GM10248 (cell line): ENCODE results near the gene MYO5C.
"Not testable (repeated sequence)": the region's sequence is repeated elsewhere in the genome, so short reads cannot be mapped to it uniquely, and the experiment has no call there.

Experiments used
- CTCF ChIA-PET: fragments of 300-600 bp; sonication (Branson Sonifier 250); formaldehyde crosslinking; extraction: SDS; loops from one replicate; lab custom pipeline; 2021; ENCODE audit warnings: antibody characterized with exemption; lab: Yijun Ruan, JAX
- POLR2A ChIA-PET: fragments of 350-650 bp; sonication (Branson Sonifier 250); formaldehyde crosslinking; extraction: SDS; loops from one replicate; lab custom pipeline; 2020; ENCODE audit warnings: antibody characterized with exemption; lab: Yijun Ruan, JAX
- DNase-seq: peaks from one replicate; pipeline ENCODE4 v3.0.0; 2012; ENCODE audit errors: extremely low spot score
- TF ChIP-seq, protein P1 (sequence below): IDR thresholded peaks from 2 replicates; pipeline ENCODE4 v1.5.1; 2012; ENCODE audit warnings: mild to moderate bottlenecking, low read depth; ENCODE audit errors: extremely low read depth, missing control alignments, control extremely low read depth

MYO5C gene

DNA sequence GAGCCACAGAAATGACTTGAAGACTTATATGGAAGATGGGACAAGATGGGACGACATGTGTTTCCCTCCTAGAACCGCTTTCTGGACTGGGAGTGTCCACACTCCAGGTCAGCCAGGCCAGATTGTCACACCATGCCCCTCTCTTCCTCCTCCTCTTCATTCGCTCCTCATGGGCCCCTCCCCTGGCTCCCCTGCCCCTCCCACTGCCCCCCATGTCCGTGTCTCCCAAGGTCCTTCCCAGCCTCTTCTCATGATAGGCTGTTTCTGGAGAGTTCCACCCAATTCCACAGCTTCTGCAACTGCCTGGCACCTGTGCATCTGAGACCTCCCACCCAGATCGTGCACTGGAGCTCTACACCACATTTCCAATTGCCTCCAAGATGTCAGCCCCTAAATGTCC lies 6.6 kb downstream of the MYO5C start:
- POLR2A ChIA-PET, result no interaction called here
- TF ChIP-seq, protein P1, sequence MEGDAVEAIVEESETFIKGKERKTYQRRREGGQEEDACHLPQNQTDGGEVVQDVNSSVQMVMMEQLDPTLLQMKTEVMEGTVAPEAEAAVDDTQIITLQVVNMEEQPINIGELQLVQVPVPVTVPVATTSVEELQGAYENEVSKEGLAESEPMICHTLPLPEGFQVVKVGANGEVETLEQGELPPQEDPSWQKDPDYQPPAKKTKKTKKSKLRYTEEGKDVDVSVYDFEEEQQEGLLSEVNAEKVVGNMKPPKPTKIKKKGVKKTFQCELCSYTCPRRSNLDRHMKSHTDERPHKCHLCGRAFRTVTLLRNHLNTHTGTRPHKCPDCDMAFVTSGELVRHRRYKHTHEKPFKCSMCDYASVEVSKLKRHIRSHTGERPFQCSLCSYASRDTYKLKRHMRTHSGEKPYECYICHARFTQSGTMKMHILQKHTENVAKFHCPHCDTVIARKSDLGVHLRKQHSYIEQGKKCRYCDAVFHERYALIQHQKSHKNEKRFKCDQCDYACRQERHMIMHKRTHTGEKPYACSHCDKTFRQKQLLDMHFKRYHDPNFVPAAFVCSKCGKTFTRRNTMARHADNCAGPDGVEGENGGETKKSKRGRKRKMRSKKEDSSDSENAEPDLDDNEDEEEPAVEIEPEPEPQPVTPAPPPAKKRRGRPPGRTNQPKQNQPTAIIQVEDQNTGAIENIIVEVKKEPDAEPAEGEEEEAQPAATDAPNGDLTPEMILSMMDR, result no peak
- CTCF ChIA-PET, result no interaction called here
- no peak for DNase-seq

DNA sequence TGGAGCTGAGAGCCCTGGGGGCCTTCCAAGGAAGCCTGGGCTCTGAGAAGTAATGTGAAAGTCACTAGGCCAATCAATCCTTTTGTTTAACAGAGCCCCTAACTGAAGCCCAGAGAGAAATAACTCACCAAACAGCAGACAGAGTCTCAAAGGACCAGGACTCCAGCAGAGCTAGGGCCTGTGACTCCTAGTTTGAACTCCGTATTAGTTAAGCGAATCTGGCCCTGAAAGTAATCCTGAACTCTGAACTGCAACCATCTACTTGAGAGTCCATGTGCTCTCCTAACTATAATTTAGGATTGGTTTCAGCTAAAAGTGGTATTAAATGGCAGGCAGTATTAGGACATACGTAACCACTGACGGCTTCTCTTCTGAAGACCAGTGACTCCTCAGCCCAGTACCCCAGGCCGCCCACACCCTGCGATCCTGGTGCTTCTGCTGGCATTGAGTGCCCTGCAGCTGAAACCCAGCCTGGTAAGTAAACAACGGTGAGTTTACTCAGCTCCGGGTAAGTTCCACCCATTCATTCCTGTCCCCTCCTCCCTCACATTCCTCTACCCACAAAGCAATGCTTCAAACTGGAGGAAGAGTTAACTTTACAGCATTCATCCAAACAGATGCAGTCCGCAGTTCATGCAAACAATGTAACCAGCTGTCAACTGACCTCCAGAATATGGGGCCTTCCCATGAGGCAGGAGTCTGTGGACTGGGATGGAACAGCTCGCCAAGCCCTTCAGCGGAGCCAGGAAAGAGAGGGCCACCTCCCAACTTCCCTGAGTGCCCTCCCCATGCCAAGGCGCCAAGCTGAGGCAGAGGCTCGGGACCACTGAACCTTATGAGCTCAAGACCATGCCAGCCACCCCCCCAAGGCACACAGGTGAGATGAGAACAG lies 7.3 kb downstream of the MYO5C start:
- TF ChIP-seq, protein P1, result no peak
- ChIA-PET CTCF (no interaction called here), POLR2A (no interaction called here)
- no peak for DNase-seq

DNA sequence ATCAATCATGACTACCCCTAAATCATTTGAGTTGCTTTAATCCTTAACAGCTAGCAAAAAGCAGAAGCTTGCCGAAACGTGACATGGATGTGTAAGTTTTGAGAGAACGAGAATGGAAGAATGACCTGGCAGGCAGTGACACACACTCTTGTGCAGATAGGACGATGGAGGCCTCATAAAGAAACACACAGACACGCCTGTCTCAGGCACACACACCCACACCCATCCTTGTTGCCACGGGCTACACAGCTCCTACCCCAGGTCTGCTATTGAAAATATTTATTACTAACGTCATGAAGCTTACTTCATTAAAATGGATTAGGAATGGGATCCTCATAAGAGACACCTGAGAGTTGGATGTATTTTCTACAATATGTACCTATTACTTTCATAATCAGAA lies 8.5 kb downstream of the MYO5C start:
- no peak for DNase-seq
- TF ChIP-seq, protein P1, result no peak
- CTCF ChIA-PET, result no interaction called here
- POLR2A ChIA-PET, result no interaction called here

DNA sequence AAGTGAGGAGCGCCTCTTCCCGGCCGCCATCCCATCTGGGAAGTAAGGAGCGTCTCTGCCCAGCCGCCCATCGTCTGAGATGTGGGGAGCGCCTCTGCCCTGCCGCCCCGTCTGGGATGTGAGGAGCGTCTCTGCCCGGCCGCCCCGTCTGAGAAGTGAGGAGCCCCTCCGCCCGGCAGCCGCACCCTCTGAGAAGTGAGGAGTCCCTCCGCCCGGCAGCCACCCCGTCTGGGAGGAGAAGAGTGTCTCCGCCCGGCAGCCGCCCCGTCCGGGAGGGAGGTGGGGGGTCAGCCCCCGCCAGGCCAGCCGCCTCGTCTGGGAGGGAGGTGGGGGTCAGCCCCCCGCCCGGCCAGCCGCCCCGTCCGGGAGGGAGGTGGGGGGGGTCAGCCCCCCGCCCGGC lies 9.7 kb downstream of the MYO5C start:
- CTCF ChIA-PET, POLR2A ChIA-PET, DNase-seq: not testable (repeated sequence)

DNA sequence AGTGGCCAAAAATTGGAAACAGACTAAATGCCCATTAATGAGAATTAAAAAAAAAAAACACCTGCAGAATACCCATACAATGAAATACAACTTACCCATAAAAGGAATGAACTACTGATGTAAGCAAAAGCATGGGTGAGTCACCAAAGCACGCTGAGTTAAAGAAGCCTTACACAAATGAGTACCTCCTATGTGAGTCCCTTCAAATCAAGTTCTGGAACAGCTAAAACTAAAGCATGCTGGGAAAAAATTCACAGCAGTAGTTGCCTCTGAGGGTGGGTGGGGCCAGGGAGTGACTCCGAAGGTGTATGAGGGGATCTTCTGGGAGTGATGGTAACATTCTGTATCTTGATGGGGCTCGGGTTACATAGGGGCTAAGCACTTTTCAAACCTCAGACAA lies 11.4 kb downstream of the MYO5C start:
- CTCF ChIA-PET, result no interaction called here

DNA sequence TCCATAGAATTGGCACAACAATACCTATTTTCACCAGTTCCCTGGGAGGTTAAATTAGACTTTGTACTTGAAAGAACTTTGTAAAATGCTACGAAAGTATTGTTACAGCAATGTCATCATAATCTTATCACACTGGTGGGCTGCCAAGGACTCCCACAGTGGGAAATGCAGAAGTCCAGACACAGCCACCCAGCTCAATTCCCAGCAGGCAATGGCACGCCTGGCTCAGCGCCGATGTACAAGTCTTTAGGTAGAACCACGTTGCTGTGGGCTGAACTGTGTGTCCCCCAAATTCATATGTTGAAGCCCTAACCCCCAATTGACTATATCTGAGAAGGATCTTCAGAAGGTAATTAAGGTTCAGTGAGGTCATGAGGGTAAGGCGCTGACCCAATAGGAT lies 12.3 kb downstream of the MYO5C start:
- TF ChIP-seq, protein P1, result no peak
- ChIA-PET POLR2A (no interaction called here), CTCF (no interaction called here)
- no peak for DNase-seq

More for the DNA sequence above, 11.4 kb downstream of the MYO5C start:
- POLR2A ChIA-PET, result no interaction called here
- TF ChIP-seq, protein P1, result no peak
- no peak for DNase-seq

DNA sequence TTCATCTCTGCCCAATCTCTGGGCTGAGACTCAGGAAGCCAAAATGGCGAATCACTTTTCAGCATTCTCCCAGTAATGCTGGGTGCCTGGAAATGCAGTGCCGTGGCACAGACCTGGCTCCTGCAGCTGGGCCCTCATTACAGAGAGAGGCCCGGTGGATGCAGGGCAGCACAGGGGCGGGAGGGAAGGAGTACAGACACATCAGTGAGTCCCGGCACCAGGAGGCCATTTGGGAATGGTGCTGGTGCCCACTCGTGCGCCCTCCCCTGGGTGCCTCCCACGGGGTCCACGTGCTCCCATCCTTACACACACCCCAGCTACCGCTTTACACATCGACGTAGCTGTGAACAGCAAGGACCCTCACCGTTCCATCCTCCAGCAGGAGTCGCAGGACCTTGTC lies 13.2 kb downstream of the MYO5C start:
- ChIA-PET POLR2A (no interaction called here), CTCF (interaction anchor here (1.6 kb wide), 1 partner anchor 27 kb away, joined by 8 read pairs; no protein-coding TSS in a partner anchor)
- DNase-seq, result no peak
- TF ChIP-seq, protein P1, result no peak
